OCI-LY7 (cell line): ENCODE data around the gene FBLN2.

ENCODE experiments used
- CTCF ChIP-seq: fragments of 200-600 bp; sonication (generic); conservative IDR thresholded peaks from 2 replicates; pipeline ENCODE4 v1.5.1; 2014; ENCODE audit warnings: mild to moderate bottlenecking, antibody characterized with exemption, low read length, moderate library complexity, mixed read lengths
- EZH2phosphoT487 ChIP-seq: fragments of 200-600 bp; sonication (generic); IDR thresholded peaks from 2 replicates; pipeline ENCODE4 v1.6.1; 2018; ENCODE audit warnings: low read depth, borderline replicate concordance, mild to moderate bottlenecking, mixed run types, antibody characterized with exemption, low read length, moderate library complexity, mixed read lengths

DNA sequence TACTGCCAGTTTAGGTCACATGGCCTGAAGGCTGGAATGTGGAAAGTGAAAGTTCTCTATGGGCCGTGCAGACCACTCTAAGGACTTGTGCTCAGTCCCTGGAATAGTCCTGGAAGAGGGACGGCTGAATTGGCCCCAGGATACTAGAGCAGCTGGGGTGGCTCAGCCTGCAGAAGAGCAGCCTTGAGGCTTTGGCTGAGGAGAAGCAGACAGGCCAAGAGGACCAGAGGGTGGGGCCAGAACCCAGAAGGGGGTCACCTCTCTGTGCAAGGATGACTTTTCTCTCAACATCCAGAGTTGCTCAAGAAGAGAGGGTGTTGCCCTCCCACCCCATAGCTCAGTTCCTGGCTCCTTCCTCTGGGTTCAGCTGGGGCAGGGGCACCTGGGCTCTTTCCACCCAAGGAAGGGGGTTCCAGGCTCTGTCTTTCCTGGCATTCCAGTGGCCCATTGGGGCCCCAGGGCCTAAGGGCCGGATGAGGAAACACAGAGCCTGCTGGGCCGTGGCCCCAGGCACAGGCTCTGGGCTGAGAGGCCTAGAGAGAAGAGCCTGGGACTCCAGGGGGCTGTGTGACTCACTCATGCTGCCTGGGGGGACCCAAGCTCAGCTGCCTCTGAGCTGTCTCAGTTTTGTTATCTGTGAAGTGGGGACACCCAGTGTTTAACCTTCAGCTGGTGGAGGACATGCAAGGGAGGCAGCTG lies 8.5 kb upstream of the FBLN2 start:
- no peak for TF ChIP-seq CTCF
- no peak for TF ChIP-seq EZH2phosphoT487
